ENCODE results near the gene SF3A1.

- TF ChIP-seq CTCF (IDR thresholded peaks at IDR 0.05; ENCODE audit: insufficient read depth, low read length), result no peak
- no peak for TF ChIP-seq GABPA (IDR thresholded peaks at IDR 0.05; ENCODE audit: low read depth)
- TF ChIP-seq REST (IDR thresholded peaks at IDR 0.05; ENCODE audit: insufficient replicate concordance, low read depth), result no peak
- TF ChIP-seq SPI1 (IDR thresholded peaks at IDR 0.05; ENCODE audit: borderline replicate concordance, low read depth), result no peak
- no peak for TF ChIP-seq POLR2AphosphoS5 (IDR thresholded peaks at IDR 0.05; ENCODE audit: low read depth)
These were observed 70.9 kb downstream of the SF3A1 start for GRCh38 chr22:30285846-30286200.

Measured in HL-60 (cell line).